ENCODE measurements around the gene EGLN3.
"Not testable (repeated sequence)": the region's sequence is repeated elsewhere in the genome, so short reads cannot be mapped to it uniquely, and the experiment has no call there.

GRCh38 chr14:33962466-33962865, 11.6 kb upstream of the EGLN3 start:
- TF ChIP-seq EZH2 (IDR thresholded peaks at IDR 0.05; ENCODE audit: borderline replicate concordance, low read length); CTCF (conservative IDR thresholded peaks at IDR 0.05 in 1 of 2, IDR thresholded peaks at IDR 0.05 in 1 of 2; ENCODE audit: extremely low read depth in 1 of 2, insufficient read depth in 1 of 2, low read depth in 1 of 2, low read length in 2 of 2): not testable (repeated sequence)

Data from mammary epithelial cell (primary cell).